Activated T-cell treated with anti-CD3 and anti-CD28 coated beads, Interleukin-2, amount 50 U/mL, for 1 hour (primary cell): ENCODE results near the gene FAM110D.

Experiments used
- DNase-seq: peaks from one replicate; pipeline ENCODE4 v3.0.0-alpha.2; 2020

FAM110D gene

GRCh38 chr1:26158908-26159742, at the start of gene FAM110D:
Gene FAM110D, plus strand, starts transcription at chr1:26159079. Its CDS starts 2,213 bp downstream, at chr1:26161292.
- DNase-seq = no peak

- no peak for DNase-seq
Observed at GRCh38 chr1:26109229-26110164, 49.4 kb upstream of the FAM110D start.

DNA sequence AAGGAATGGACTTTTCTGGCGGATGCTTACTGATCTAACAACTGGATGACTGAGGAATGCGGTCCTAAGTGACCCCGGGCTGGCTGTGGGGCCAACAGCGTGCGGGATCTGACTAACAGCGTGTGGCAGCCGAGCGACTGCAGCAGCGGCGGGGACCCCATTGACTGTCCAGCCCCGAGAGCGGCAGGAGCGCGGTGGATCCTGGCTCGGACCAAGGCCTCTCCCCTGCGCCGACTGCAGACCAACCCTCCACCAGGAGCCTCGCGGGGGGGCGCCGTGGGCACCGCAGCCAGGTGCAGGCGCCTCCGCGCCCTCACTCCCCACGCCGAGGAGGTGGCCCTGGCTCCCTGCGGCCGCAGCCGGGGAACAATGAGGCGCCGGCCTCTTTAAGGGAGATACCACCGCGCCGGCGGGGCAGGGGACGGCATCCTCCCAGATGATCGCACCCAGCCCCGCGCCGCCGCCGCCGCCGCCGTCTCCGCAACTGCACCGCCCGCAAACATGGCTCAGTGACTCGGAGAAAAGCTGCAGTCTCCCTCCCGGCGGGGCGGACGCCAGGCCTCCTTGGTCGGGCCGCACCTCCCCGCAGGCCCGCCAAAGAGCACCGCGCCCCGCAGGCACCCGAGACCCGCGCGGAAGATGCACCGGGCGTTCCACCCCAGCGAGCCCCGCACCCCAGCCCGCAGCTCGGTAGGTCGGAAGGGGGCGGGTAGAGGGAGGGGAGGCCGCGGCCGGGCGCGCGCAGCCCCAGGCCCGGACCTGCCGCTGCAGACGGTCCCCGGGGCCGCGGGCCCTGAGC, 47.9 kb upstream of the FAM110D start:
- peak; percentile 79 for DNase-seq

- DNase-seq = peak; percentile 97
Observed at GRCh38 chr1:26111530-26112406, 47.1 kb upstream of the FAM110D start, which contains the start of gene PDIK1L. Gene PDIK1L, plus strand, starts transcription at chr1:26111824. Its CDS starts 2,485 bp downstream, at chr1:26114309.

DNA sequence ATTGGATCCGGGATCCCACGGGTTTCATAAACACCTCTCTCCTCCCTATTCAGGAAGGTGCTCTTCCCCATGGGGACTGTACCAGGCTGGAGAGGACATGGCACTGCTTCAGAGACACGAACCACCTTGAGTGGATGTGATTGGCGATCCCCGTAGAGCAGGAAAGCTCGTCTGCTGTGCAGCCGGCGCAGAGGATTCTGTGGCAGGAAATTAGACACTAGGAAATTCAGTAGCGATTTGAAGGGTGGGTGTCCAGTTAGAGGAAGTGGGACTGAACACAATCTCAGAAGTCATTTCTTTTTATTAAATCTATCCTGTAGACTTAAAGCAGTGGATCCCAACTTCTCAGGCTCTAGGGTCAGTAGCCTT, 46.5 kb upstream of the FAM110D start:
- DNase-seq = no peak

DNA sequence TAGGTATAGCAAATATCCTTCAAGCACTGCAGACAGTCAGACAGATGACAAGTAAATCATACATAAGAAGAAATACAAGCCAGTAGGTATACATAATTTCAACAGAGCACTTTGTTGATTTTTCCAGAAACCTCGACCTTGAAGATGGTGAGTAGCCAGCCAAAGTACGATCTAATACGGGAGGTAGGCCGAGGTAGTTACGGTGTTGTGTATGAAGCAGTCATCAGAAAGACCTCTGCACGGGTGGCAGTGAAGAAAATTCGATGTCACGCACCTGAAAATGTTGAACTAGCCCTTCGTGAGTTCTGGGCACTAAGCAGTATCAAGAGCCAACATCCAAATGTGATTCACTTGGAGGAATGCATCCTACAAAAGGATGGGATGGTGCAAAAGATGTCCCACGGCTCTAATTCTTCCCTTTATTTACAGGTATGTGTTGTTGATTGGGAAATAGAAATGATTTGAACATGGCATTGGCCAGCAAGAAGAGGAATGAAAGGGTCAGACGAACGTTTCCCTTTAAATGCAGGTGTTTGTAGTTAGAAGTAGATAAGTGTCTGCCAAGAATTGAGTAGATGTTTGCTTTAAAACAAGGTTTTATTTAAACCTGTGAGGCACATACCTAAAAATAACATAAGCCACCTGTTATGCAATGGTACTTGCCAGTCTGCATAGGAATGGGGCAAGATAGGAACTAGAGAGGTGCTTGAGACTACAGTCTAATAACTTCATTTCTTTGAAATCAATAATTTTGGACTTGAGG, 44.5 kb upstream of the FAM110D start:
- no peak for DNase-seq

GRCh38 chr1:26119892-26120608, 38.8 kb upstream of the FAM110D start:
- no peak for DNase-seq

- no peak for DNase-seq
Observed at GRCh38 chr1:26121854-26122773, 36.8 kb upstream of the FAM110D start.

DNA sequence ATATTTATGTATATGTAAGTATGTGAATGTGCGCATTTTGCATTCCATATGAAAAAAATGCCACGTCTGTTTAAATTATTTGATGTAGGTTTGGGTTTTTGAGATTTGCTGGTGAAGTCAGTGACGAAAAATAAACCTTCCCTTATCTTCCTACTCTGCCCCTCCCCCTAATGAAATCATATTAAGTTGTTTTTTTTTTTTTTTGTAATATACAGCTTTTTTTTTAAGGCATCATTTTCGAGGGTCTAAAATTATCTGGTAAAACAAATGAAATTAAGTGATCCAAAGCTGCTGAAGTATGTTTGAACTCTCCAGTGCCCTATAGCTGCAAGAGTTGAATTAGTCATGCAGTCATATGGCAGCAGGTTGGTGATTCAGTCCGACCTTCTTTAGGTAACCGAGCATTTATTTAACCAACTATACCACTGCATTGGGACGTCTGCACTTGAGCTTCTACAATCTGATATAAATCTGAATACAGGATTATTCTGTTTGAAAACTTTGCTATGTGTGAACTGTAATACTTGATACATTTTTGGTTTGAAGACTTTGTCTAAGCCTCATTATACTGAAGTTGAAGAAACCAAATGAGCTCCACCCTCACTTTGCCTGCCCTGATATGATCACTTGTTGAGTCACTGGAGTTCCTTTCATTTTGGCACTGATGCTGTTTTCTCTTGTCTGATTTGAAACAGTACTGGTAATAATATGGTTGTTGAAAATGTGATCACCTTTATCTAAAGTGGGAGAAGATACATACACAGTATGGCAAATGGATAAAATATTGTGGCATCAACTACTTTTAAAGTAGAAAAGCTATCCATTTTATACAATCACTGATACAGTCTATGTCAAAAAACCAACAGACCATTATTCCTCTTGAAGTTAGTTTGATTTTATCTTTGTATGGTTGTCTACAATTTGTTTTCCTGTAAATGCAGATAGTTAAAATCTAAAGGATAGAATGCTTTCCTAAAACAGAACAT, 35.6 kb upstream of the FAM110D start:
- no peak for DNase-seq

- no peak for DNase-seq
Observed at GRCh38 chr1:26124418-26125331, 34.2 kb upstream of the FAM110D start.

DNA sequence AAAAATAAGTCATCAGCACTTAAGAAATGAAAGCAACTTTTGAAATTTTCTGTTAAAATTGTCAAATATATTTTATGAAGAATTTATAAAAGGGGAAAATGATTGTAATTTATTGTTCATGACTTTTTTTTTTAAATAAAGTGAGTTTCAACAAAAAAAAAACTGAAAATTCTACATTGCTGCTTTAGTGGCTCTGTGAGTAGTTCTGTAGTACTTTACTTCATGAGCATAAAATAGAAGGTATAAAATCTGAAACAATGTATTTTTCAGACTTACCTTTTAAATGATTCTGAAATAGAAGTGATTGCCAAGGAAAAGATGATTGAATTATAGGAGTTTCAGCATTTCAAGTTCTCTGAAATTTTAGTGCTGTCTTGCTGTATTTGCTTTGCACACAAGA, 33.5 kb upstream of the FAM110D start:
- DNase-seq = no peak

DNA sequence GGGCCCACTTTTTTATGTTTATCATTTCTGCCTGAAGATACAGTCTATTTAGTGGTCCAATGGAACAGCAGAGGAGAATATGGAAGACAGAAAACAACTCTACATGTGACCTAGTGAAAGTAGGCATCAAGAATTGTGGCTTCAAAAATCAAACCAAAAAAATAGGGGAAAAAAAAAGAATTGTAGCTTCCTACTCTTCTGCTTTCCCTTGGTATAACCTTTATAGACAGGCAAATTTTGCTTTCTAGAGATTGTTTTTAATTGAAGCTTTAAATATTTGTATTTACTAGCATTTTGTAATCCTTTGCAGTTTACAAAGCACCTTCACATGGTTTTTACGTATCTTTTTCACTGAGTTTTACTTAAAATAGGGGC, 32.9 kb upstream of the FAM110D start:
- DNase-seq = no peak

GRCh38 chr1:26126321-26127084, 32.4 kb upstream of the FAM110D start:
- DNase-seq = no peak

DNA sequence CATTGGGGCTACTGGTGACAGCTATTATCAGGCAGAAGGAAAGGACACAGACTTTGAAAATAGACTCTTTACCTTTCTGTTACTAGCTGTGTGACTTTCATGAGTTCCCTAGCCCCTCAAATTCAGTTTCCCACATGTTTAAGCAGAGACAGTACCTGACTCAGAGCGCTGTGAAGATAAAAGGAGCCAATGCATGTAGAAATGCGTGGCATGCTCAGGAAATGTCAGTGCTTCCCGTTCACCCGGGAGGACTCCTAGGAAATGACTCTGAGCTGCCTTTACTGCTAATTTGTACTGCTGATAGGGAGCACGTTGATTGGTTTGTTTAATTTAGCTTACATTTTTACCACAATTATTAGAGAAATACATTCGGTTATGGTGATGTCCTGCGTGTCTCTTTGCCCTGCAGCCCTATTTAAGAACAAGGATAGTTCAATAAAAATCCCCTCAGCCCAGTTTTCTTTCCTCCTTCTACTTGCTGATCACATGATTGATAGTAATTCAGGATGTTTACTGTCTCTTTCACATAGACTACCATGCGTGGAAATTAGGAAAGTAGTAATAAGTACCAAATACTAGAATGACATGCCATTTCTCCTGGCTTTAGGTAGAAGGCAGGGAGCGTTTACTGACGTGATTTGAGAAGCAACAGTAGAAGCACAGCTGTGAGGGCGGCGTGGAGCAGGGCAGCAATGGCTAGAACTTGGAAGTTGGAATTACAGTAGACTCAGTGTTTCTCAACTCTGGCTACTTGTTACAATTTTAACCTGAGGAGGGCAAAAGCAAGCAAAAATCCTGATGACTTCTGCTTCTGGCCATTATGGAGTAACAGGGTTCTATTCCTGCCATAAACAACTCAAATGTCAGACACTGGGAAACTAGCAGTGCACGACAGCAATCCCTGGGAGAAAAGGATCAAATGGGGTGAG, 31.4 kb upstream of the FAM110D start:
- DNase-seq = no peak

DNA sequence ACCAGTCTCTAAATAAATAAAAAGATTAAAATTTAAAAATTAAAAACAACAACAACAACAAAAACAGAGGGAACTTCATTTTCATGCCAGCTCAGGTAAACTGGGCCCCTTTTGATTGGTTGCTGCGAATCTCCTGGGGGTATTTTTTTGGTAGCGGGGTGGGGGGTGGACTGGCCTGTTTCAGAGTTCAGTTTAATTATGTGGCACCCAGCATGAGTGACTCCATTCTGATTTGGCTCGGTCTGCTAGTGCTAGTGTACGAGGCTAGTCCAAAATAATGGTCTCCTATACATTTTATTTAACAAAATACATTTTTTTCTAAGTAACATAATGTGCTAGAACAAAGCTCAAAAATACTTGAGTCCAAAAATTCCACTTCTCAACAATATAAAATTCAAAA, 29.1 kb upstream of the FAM110D start:
- DNase-seq = no peak
